GM18858 (cell line): ENCODE data around the gene INPP5F.
"Not testable (repeated sequence)": the region's sequence is repeated elsewhere in the genome, so short reads cannot be mapped to it uniquely, and the experiment has no call there.

Source experiments
- ATAC-seq: cut with Tn5 transposase; IDR thresholded peaks from one replicate; pipeline ENCODE4 v1.9.1; 2021; ENCODE audit not compliant: unreplicated experiment

The INPP5F gene

DNA sequence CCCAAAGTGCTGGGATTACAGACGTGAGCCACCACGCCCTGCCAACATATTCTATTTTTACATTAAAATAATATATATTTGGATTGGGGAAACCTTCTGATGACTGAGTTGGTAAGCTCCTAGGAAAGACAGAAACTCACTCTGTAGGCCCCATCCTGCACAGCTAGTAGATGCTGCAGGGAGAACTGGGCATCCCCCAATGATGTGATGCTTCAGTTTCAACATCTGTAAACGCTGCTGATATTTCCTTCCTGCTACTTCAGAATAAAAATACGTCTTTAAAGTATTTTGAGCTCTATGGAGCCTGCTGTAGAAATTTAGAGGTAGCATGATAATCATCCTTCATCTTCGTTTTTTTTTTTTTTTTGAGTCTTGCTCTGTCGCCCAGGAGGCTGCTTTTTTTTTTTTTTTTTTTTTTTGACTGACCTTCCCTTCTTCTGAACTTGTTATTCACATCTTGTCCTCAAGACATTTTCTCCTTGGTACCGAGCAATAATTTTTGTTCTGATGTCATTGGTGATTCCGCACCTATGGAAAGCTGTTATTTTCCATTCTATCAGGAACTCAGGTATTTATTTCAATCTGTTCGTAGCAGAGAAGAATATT lies 21.8 kb upstream of the INPP5F start:
- ATAC-seq, result no peak

DNA sequence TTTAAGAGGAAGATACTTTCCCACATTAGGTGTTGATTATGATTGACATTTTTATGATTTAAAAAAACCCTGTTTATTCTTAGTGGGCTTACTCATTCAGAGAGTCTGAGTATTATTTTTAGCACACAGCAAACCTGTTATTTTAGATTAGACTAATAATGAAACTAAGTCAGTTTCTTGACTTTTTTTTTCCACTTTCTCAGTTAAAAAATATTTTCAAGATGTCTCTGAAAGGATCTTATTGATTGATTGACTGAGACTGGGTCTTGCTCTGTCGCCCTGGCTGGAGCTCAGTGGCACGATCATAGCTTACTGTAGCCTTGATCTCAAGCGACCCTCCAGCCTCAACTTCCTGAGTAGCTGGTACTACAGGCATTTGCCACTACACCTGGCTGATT lies 20.4 kb upstream of the INPP5F start:
- peak; percentile 45 for ATAC-seq

DNA sequence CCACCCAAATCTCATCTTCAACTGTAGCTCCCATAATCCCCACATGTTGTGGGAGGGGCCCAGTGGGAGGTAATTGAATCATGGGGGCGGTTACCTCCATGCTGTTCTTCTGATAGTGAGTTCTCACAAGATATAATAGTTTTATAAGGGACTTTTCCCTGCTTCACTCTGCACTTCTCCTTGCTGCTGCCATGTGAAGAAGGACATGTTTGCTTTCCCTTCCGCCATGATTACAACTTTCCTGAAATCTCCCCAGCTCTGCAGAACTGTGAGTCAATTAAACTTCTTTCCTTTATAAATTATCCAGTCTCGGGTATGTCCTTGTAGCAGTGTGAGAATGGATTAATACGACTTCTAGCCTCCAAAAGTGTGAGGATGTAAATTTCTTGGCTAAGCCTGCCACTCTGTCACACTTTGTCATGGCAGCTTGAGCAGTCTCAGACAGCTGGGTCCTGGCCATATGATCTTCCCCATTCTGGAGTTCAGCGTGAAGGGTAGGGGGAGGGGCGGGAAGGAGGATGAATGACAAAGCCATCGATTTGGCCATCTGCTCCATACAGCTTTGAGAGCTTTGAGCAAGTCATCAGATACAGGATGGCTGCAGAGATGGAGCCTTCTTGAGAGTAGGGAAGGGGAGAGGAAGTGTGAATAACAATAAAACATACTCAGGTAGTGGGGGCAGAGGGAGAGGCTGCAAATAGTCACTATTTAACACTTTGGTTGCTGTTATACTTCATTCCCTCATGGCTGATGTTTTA lies 19.1 kb upstream of the INPP5F start:
- no peak for ATAC-seq

DNA sequence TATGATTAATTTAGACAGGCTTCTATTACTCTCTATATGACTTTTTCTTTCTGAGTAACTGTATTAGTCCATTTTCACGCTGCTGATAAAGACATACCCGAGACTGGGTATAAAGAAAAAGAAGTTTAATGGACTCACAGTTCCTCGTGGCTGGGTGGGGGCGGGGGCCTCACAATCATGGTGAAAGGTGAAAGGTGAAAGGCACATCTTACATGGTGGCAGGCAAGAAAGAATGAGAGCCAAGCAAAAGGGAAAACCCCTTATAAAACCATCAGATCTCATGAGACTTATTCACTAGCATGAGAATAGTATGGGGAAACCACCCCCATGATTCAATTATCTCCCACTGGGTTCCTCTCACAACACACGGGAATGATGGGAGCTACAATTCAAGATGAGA lies 18.5 kb upstream of the INPP5F start:
- not testable (repeated sequence) for ATAC-seq

DNA sequence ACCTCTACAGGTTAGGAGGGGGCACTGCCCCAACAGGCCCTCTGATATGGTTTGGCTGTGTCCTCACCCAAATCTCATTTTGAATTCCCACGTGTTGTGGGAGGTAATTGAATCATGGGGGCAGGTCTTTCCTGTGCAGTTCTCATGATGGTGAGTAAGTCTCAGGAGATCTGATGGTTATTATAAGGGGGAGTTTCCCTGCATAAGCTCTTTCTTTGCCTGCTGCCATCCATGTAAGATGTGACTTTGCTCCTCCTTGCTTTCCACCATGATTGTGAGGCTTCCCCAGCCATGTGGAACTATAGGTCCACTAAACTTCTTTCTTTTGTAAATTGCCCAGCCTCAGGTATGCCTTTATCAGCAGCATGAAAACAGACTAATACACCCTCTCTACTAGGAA lies 14.9 kb upstream of the INPP5F start:
- ATAC-seq, result not testable (repeated sequence)

DNA sequence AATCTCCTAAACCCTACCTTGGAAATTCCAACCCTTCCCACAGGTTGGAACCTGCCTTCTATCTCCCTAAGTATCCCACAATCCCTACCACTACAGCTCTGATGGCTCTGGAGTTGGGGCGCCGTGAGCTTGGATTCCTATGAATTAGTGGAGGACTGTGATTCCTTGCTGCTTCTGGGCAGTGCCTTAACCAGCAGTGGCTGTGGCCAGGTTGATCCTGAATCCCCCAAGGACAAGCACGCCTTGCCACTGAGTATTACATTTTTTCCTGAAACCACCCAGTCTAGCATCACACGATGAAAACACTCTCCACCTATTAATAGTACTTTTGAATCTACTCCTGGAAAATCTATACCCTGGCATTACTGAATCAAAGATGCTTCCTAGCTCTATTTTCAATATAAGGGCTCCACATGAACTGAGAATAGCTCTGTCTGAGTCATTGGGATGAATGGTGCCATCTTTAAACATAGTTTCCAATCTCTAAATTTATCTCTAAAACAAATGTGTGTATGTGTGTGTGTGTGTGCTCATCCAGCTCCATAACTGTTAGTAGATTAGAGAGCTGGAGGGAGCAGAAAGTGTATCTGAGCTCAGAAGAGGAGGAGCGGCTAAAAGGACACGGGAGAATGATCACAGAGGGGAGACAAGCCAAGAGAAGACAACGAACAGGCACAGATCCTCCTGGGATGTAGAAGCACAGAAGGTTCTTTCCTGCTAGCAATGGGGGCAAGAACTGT lies 11.9 kb upstream of the INPP5F start:
- no peak for ATAC-seq

DNA sequence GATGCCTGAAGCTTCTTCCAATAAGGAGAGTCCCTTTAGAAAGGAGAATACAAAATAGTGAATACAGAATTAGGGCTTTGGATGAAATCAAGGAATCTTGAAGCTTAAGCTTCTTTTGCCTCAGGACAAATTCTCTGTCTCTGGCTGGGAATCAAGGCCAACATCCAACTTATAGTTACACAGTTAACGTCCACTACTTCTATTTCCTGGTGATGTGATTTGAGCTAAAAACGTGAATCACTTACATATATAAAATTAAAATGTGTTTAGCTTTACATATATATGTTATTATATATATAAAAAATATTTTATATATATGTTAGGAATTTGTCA lies 11.4 kb upstream of the INPP5F start:
- no peak for ATAC-seq

DNA sequence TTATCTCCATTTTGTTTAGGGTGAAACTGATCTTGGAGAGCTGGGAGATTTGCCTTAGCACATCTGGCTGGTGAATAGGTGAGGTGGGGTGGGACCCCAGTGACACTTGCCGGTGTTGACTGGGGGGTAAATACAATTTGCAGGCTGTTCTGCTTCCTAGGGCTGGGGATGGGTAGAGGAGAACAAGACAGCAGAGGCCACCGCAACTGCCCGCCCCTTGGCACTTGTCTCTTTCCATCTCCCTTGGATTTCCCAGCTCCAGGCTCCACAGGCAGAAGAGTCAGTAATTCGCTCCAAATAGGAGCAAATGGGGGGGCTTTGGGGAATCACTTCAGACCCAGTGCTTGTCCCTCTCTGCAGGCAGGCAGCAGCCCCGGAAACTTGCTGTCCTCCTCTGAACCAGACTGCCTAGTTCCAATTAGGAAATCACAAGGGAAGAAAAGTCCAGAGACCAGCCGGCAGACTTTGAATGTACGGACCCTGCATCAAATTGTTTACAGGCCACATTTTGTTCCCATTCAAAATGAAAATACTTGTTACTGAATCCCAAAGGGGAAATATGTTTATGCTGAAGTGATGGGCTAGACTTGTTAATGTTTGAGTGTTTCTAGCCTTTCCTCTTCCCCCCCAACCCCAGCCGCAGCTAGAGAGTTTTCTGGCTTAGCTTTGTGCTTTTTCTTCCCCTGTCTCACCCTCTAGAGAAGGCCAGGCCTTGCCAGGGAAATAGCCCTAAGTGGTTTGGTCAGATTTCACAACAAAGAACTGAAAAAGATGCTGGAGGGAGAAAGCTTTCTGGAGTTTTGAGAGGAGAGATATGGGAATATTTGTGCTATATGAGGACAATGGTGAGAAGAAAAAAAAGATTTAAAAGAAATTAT lies 10.0 kb upstream of the INPP5F start:
- no peak for ATAC-seq

DNA sequence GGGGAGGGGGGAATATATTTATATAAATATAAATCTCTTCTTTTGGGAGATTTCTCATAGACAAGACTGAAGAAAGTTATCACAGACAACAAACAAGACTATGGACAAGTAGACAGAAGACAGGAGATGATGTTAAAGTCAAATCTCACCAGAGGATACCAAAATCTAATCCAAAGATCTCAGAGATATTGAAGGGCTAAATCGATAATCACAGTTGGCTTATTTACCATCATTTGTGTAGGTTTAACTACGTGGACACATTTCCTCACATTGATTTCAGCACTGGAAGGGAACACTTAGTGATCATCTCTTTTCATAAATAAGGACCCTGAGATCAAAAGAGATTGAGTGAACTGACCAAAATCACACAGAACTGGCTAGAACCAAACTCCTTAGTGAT lies 2.7 kb upstream of the INPP5F start:
- no peak for ATAC-seq

DNA sequence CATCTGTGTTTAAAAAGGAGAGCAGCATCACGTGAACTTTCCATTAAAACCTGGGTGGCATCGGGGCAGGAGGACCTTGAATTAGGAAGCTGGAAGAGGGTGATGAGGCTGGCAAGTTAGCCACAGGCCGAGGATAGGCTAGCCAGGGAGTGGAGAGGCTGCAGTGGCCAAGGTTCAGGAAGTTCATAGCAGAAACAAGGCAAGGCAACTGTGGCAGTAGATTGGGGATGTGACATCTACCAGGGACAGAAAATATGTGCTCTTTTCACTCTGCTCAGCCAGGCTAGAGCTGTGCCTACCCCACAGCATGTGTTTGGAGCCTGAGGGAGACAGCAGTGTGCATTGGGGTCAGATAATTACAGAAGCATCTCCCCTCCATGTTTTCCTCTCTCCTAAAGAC lies 2.2 kb upstream of the INPP5F start:
- ATAC-seq, result no peak

DNA sequence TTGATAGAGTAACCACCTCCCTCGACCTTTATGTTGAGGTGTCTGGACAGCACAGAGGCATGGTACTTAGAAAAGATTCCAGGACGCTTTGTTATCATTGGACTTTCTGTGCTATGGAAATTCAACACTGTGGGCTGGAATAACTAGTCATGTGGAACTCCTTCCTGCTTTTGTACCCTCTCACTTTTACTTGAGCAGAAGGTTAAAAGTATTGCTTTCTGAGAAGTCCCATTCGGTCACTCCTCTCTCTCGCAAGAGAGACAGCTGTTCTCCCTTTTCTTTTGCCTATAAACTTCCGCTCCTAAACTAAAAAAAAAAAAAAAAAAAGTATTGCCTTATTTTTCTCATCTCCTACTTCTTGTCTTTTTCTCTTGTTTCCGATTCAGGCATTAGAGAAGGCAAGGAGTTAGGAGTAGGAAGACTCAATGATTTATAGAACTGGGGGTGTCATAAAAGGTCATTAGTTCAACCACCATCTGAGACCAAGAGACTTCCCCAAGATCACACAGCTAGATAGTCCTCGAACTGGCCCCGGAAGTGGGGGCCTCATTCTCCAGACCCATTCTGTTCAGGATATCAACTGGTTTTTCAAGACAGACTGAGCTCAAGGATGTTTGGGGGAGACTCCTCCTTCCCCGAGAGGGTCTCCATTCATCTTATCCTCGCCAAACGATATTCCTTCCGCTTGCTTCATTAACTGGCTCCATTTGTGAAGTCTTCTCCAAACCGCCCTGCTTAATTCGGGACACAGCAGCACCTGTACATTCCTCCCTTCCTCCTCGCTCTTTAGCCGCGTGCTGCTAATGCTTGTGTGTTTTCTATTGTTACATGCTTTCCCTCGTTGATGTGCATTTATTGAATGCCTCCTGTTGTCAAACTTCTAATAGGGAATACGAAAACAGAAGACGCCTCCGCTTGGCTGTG lies 995 bp upstream of the INPP5F start:
- ATAC-seq, result no peak

DNA sequence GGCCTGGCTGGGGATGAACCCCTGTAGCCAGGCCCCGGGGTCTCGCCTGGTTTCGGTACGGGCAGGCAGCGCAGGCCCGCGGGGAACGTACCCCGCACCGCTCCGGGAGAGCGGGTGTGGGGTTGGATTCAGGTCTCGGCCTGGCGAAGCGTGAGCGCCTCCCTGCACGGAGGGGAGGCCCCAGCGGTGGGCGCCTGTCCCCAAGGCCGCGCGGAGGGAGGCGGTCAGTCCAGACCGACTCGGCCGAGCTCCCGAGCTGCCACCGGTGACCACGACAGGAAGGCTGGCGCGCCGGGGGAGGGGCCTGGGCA lies 378 bp upstream of the INPP5F start:
- ATAC-seq, result peak; percentile 21

DNA sequence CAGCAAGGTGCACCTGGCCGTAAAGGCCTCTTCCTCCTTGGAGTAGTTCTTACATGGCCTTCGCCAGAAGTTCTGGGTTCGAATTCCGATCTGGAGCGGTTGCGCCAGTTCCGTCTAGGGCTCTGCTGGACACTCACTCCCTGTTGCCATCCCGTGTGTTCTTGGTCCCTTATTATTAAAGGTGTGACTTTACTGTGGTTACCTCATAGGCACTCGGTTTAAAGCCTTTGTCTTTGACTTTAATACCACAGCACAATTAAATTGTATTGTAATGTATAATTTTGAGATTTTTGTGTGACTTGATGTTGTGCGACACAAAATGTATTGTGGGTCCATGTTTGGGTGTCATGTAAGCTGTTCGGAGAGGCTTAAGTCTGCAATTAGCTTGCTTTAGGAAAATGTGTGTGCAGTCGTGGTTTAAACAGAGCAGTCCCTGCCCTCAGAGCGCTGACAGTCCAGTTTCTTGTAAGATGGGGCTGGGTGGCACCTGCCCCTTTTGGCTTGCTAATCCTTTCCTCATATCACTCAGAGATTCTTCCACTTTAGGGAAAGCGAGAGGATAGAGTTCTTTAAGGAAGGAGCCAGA lies 919 bp downstream of the INPP5F start:
- ATAC-seq, result no peak

DNA sequence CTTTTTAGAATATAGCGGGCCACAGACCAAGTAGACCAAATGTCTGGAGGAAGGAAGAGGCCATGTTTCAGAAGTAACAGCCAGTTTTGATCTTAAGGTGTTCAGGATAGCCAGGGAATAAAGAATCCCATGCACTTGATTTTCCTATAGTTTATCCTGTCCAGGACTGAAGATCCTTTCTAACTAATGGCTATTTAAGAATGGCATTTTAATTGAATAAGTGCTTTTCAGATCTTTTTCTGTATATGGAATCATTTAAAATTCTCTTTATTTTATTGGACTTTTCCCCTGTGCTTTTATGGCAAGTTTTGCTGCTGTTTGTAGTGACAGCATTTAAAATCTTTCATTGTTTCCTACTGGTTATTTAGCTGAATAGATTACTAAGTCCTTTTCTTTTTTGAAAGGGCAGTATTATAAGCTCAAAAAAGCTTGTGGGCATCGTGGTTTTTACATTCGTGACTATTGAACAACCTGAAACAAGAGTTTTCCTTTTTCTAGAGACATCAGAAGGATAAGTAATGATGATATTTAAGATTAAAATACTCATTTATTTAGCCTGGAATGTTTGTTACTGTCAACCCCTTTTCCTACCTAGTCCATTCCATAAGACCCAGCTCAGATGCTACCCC lies 2.4 kb downstream of the INPP5F start:
- ATAC-seq, result no peak

DNA sequence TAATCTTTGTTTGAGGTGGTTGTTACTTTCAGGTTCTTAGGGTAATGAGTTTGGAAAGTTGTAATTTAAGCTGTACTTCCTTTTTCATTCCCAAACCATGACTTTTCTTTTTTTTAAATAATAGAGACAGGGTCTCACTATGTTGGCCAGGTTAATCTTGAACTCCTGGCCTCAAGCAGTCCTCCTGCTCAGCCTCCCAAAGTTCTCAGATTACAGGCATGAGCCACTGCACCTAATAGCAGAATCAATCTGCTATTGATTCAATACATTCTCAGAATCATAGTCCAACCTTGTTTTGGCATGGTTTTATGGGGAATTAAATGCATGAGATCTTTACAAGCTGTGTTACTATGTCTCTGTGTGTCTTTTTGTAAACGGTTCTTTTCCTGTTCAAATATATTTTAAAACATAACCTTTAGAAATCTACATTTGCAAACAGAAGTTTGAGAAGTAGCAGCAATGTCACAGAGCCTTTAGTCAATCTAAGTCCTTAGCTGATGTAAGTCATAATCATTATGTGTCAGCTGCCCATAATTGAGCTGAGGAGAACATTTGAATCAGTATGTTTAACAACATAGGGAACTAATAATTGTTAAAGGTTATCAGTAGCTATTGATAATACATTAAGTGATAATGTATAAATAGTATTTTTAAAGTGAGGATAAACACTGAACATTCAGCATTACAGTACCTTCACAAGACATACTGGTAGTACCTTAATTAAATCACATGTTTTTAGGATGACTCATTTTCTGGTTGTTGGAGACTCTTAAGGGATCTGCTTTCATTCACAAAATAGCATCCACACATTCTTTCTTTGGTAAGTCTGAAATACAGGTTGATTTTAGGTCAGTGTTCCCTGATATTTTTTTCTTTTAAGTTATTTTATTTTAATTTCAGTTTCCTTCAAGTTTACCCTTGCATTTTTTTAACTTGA lies 8.8 kb downstream of the INPP5F start:
- ATAC-seq, result no peak

DNA sequence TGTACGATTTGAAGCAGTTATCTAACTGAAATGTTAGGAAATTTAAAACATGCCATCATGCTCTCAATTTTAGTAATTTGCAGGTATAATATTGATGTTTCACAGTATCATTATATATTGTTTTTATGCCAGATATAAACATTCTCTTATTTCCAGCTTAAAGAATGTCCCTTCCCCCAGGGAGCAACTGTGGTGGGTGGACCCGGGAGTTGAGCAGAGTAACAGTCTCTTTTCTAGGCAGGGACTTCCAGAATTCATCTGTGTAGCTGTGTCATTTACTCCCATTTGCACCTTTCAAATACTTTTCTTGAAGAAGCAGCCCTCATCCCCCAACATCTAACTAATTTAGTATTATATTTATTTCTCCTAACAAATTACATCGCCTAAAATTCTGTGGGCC lies 9.6 kb downstream of the INPP5F start:
- ATAC-seq, result no peak

DNA sequence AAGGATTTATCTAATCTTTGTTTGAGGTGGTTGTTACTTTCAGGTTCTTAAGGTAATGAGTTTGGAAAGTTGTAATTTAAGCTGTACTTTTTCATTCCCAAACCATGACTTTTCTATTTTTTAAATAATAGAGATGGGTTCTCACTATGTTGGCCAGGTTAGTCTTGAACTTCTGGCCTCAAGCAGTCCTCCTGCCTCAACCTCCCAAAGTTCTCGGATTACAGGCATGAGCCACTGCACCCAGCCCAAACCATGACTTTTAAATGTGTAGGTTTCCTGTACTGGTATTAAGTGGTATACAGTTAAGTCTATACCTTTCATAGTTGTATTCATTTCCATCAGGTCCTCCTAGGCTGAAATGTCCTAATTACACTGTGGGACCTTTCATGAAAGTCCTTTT lies 10.4 kb downstream of the INPP5F start:
- ATAC-seq, result no peak

DNA sequence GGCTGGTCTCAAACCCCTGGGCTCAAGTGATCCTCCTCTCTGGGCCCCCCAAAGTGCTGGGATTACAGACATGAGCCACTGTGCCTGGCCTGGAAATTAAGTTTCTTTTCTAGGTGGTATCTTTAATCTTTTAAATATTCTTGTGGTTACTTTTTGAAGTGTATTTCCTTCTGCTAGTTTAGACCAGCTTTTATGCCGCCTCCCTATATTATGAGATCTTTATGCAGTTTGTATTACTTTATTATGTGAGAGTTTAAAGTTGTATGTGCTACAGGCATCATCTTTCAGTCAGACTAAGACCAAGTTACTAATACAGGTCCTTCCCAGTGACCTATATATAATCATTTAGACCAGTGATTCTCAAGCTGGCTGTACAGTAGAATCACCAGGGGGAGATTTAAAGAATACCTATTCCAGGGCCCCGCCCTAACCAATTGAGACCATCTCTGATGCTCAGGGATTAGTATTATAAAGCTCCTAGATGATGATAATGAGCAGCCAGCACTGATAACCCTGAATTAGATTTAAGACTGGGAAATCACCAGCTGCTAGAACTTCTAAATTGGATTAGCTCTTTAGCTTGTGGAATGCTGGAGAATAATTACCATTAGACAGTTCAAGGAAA lies 11.3 kb downstream of the INPP5F start:
- no peak for ATAC-seq
